GM12878 (cell line): ENCODE results near the gene SPESP1. TPM values are rescaled to one million over a fixed set of nuclear protein-coding genes. Genes with fewer than 3 reads are reported as not detected.

Source experiments
- ATAC-seq: fragments of 200-7000 bp; cut with Tn5 transposase; 3 replicates; pipeline ENCODE4 v1.9.1; 2020; ENCODE audit warnings: mild to moderate bottlenecking, moderate library complexity
- BruUV-seq: library from RNA; stranded (reverse); fragments of 400-500 nt; replicated peaks from 2 replicates; lab custom pipeline; 2021; lab: Mats Ljungman, UMichigan
- CTCF ChIA-PET: fragments of 300-600 bp; sonication (Branson Sonifier 250); formaldehyde crosslinking; extraction: SDS; loops from one replicate; lab custom pipeline; 2021; ENCODE audit warnings: inconsistent platforms; lab: Yijun Ruan, JAX
- POLR2A ChIA-PET: fragments of 350-600 bp; formaldehyde crosslinking; extraction: SDS; loops from one replicate; lab custom pipeline; 2021; ENCODE audit warnings: inconsistent platforms; lab: Charles Lee
- RAD21 ChIA-PET: fragments of 300-600 bp; sonication (Branson Sonifier 250); formaldehyde crosslinking; loops from one replicate; lab custom pipeline; 2023; ENCODE audit warnings: antibody characterized with exemption; ENCODE audit not compliant: unreplicated experiment; lab: Charles Lee
- SMC1A ChIA-PET: fragments of 300-600 bp; sonication (Branson Sonifier 250); formaldehyde crosslinking; loops from one replicate; lab custom pipeline; 2023; ENCODE audit not compliant: unreplicated experiment, uncharacterized antibody; lab: Charles Lee
- DNase-seq: peaks from one replicate; pipeline ENCODE4 v3.0.0-alpha.2; 2011; ENCODE audit warnings: low read depth, low spot score
- FAIRE-seq: peaks from 3 replicates; lab custom pipeline; 2011; peaks lifted over from hg19 to GRCh38; lab: Jason Lieb, UNC
- H2AFZ ChIP-seq: 2 replicates; pipeline ENCODE4 v1.6.0; 2011; ENCODE audit warnings: low read depth, low read length, control low read depth; ENCODE audit not compliant: control insufficient read depth
- H3K27ac ChIP-seq: 2 replicates; pipeline ENCODE4 v1.5.1; 2011; ENCODE audit warnings: control low read depth; ENCODE audit not compliant: control insufficient read depth, insufficient read depth
- H3K27me3 ChIP-seq, 2 experiments: replicated peaks in 1 of 2; 2 replicates each; pipeline versions ENCODE4 v1.6.0 to v1.6.1; 2011; ENCODE audit warnings: low read length in 1 of 2; ENCODE audit not compliant: control insufficient read depth in 2 of 2, insufficient read depth in 2 of 2
- H3K36me3 ChIP-seq, 2 experiments: 2 replicates each; pipeline ENCODE4 v1.5.1; 2011; ENCODE audit warnings: low read length in 1 of 2; ENCODE audit not compliant: control insufficient read depth in 2 of 2, insufficient read depth in 2 of 2
- H3K4me1 ChIP-seq: 2 replicates; pipeline ENCODE4 v1.6.1; 2011; ENCODE audit warnings: mild to moderate bottlenecking, low read length, moderate library complexity, mixed read lengths; ENCODE audit not compliant: control insufficient read depth, insufficient read depth
- H3K4me2 ChIP-seq: 2 replicates; pipeline ENCODE4 v1.6.0; 2011; ENCODE audit warnings: control low read depth; ENCODE audit not compliant: control insufficient read depth, insufficient read depth
- H3K4me3 ChIP-seq: fragments of 200-600 bp; sonication (generic); 2 replicates; pipeline ENCODE4 v1.5.1; 2016
- H3K79me2 ChIP-seq: 2 replicates; pipeline ENCODE4 v1.6.0; 2011; ENCODE audit warnings: low read length; ENCODE audit not compliant: control insufficient read depth, insufficient read depth
- H3K9ac ChIP-seq: 2 replicates; pipeline ENCODE4 v1.8.0; 2011; ENCODE audit warnings: low read length, control low read depth, mixed read lengths; ENCODE audit not compliant: control insufficient read depth, insufficient read depth
- H3K9me3 ChIP-seq: replicated peaks from 3 replicates; pipeline ENCODE4 v1.5.1; 2011; ENCODE audit warnings: mild to moderate bottlenecking, low read length; ENCODE audit not compliant: control insufficient read depth, insufficient read depth
- H4K20me1 ChIP-seq: 2 replicates; pipeline ENCODE4 v1.6.0; 2011; ENCODE audit not compliant: control insufficient read depth, insufficient read depth
- CREM ChIP-seq: IDR thresholded peaks from 2 replicates; pipeline ENCODE4 v1.6.1; 2014; ENCODE audit warnings: antibody characterized with exemption, low read depth
- CTCF ChIP-seq, 3 experiments: IDR thresholded peaks in 2 of 3; conservative IDR thresholded peaks in 1 of 3; 2 replicates each; pipeline ENCODE4 v1.5.1; 2011; ENCODE audit warnings: low read depth in 3 of 3, low read length in 3 of 3, mild to moderate bottlenecking in 3 of 3, control low read depth in 2 of 3, moderate library complexity in 2 of 3, inconsistent platforms in 1 of 3, mixed read lengths in 1 of 3; ENCODE audit not compliant: control insufficient read depth in 2 of 3, insufficient read depth in 1 of 3; ENCODE audit errors: extremely low read depth in 1 of 3
- FOXM1 ChIP-seq: IDR thresholded peaks from 2 replicates; pipeline ENCODE4 v1.6.1; 2012; ENCODE audit warnings: low read depth, mild to moderate bottlenecking, inconsistent platforms, low read length, moderate library complexity
- IRF3 ChIP-seq: fragments of 450-650 bp; IDR thresholded peaks from 2 replicates; pipeline ENCODE4 v1.6.1; 2014; ENCODE audit warnings: mild to moderate bottlenecking
- IRF4 ChIP-seq: IDR thresholded peaks from 2 replicates; pipeline ENCODE4 v1.6.1; 2011; ENCODE audit warnings: low read depth, low read length
- NR2F1 ChIP-seq: fragments of 450-650 bp; conservative IDR thresholded peaks from 2 replicates; pipeline ENCODE4 v1.6.1; 2017; ENCODE audit warnings: mild to moderate bottlenecking
- POLR2AphosphoS2 ChIP-seq: IDR thresholded peaks from 2 replicates; pipeline ENCODE4 v1.6.1; 2011; ENCODE audit warnings: low read depth, mild to moderate bottlenecking, low read length, improper control_type of control experiment, moderate library complexity
- RELA ChIP-seq: fragments of 450-650 bp; IDR thresholded peaks from 2 replicates; pipeline ENCODE4 v1.8.0; 2014; ENCODE audit warnings: borderline replicate concordance; ENCODE audit not compliant: partially characterized antibody
- SMARCA5 ChIP-seq: fragments of 450-650 bp; IDR thresholded peaks from 2 replicates; pipeline ENCODE4 v1.6.1; 2017; ENCODE audit warnings: mild to moderate bottlenecking
- SREBF1 ChIP-seq: IDR thresholded peaks from 2 replicates; pipeline ENCODE4 v1.6.1; 2012; ENCODE audit warnings: mild to moderate bottlenecking, low read length
- SUPT20H ChIP-seq: IDR thresholded peaks from 2 replicates; pipeline ENCODE4 v1.6.1; 2011; ENCODE audit warnings: low read depth, mild to moderate bottlenecking, low read length, moderate library complexity, borderline replicate concordance; ENCODE audit not compliant: control insufficient read depth
- USF2 ChIP-seq: IDR thresholded peaks from 2 replicates; pipeline ENCODE4 v1.6.1; 2011; ENCODE audit warnings: low read depth, low read length, improper control_type of control experiment, borderline replicate concordance
- WGBS: methylation state at CpG from one replicate; pipeline ENCODE4 v1.1.6; 2016; ENCODE audit warnings: low lambda C conversion rate; ENCODE audit not compliant: insufficient replicate concordance, insufficient coverage; ENCODE audit errors: missing lambda C conversion rate; 5-methylcytosine and 5-hydroxymethylcytosine counted together
- in situ Hi-C: fragments of 300-500 bp; cut with MboI; formaldehyde crosslinking; loops from 9 replicates; pipeline ENCODE4 v1.14.3; 2018; ENCODE audit warnings: mixed read lengths
- intact Hi-C: fragments of 100-400 bp; cut with micrococcal nuclease; formaldehyde crosslinking; loops from one replicate; pipeline ENCODE4 v1.14.2; 2022; ENCODE audit not compliant: unreplicated experiment
- polyA plus RNA-seq, 11 experiments: library from polyadenylated mRNA; depleted of rRNA in 4 of 11; unstranded in 6 of 11; stranded (reverse) in 5 of 11; fragments of >200 nt; fragmentation: Nextera tagmentation in 4 of 11; fragmentation: Illumina TruSeq in 1 of 11; extraction: Ambion mirVana in 4 of 11; extraction: Trizol in 1 of 11; gene quantifications; 1 replicate in 1 of 11; 2 replicates in 10 of 11; pipeline versions ENCODE4 v1.2.1 to v1.2.3, GENCODE V29; 2011 to 2016; ENCODE audit warnings: inconsistent platforms in 2 of 11, missing spikeins in 2 of 11, low read depth in 1 of 11
- total RNA-seq, 4 experiments: library from RNA; depleted of rRNA in 3 of 4; stranded (reverse); fragments of >200 nt in 3 of 4; fragmentation: Illumina TruSeq in 1 of 4; extraction: Trizol in 1 of 4; gene quantifications; 2 replicates each; pipeline versions ENCODE4 v1.2.1 to v1.2.3, GENCODE V29; 2013 to 2021
- TF ChIP-seq, protein P1 (sequence below): fragments of 150-350 bp; IDR thresholded peaks from 2 replicates; pipeline ENCODE4 v1.6.1; 2016; ENCODE audit warnings: low read depth, low read length

Gene SPESP1
- total and polyA plus RNA-seq, 10 of the 15 experiments (the other 5 are each of a cell fraction or from before 2014, with no cell fraction given): not detected

- TF ChIP-seq SUPT20H (no peak), RELA (no peak), NR2F1 (no peak), CTCF (IDR thresholded peaks at IDR 0.05 in 2 of 3, conservative IDR thresholded peaks at IDR 0.05 in 1 of 3; ENCODE audit: control insufficient read depth in 2 of 3, extremely low read depth in 1 of 3, insufficient read depth in 1 of 3, low read depth in 3 of 3, low read length in 3 of 3) (no peak), FOXM1 (no peak), USF2 (no peak), SMARCA5 (no peak)
Measured at GRCh38 chr15:68951813-68952212, 21.5 kb downstream of the SPESP1 start (continued).

GRCh38 chr15:68957696-68958095, 27.4 kb downstream of the SPESP1 start:
- no peak for DNase-seq
- no peaks in the 10 kb centered on the region for H3K4me1 ChIP-seq
- POLR2A ChIA-PET: no interaction called here
- intact Hi-C loops: no loop called here
- BruUV-seq: no TSS peak
- H3K27me3 ChIP-seq: no peaks in the 10 kb centered on the region
- no peaks in the 10 kb centered on the region for H3K9me3 ChIP-seq
- CTCF ChIA-PET: no interaction called here
- no peak for FAIRE-seq
- H2AFZ ChIP-seq: no peak overlapping the region
- SMC1A ChIA-PET: no interaction called here
- H3K79me2 ChIP-seq: no peaks in the 10 kb centered on the region
- no peak overlapping the region for H3K4me2 ChIP-seq
- in situ Hi-C loops: no loop called here
- no peak overlapping the region for H3K27ac ChIP-seq
- RAD21 ChIA-PET: no interaction called here
- no peak overlapping the region for H3K9ac ChIP-seq
- ATAC-seq: no peak
- WGBS: 33% methylated on average over 3 of the region's 3 CpGs
- no peak overlapping the region for H3K4me3 ChIP-seq
- no peaks in the 10 kb centered on the region for H3K36me3 ChIP-seq
- no peaks in the 10 kb centered on the region for H4K20me1 ChIP-seq
- no peak for TF ChIP-seq CTCF (IDR thresholded peaks at IDR 0.05 in 2 of 3, conservative IDR thresholded peaks at IDR 0.05 in 1 of 3; ENCODE audit: control insufficient read depth in 2 of 3, extremely low read depth in 1 of 3, insufficient read depth in 1 of 3, low read depth in 3 of 3, low read length in 3 of 3)
- TF ChIP-seq, protein P1, sequence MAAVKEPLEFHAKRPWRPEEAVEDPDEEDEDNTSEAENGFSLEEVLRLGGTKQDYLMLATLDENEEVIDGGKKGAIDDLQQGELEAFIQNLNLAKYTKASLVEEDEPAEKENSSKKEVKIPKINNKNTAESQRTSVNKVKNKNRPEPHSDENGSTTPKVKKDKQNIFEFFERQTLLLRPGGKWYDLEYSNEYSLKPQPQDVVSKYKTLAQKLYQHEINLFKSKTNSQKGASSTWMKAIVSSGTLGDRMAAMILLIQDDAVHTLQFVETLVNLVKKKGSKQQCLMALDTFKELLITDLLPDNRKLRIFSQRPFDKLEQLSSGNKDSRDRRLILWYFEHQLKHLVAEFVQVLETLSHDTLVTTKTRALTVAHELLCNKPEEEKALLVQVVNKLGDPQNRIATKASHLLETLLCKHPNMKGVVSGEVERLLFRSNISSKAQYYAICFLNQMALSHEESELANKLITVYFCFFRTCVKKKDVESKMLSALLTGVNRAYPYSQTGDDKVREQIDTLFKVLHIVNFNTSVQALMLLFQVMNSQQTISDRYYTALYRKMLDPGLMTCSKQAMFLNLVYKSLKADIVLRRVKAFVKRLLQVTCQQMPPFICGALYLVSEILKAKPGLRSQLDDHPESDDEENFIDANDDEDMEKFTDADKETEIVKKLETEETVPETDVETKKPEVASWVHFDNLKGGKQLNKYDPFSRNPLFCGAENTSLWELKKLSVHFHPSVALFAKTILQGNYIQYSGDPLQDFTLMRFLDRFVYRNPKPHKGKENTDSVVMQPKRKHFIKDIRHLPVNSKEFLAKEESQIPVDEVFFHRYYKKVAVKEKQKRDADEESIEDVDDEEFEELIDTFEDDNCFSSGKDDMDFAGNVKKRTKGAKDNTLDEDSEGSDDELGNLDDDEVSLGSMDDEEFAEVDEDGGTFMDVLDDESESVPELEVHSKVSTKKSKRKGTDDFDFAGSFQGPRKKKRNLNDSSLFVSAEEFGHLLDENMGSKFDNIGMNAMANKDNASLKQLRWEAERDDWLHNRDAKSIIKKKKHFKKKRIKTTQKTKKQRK: no peak
- no peak for TF ChIP-seq CREM
- TF ChIP-seq IRF3: no peak
- no peak for TF ChIP-seq SREBF1
- TF ChIP-seq IRF4: no peak
- no peak for TF ChIP-seq POLR2AphosphoS2
